GM12878 (cell line): ENCODE data around the gene PPP1R26. TPM values are rescaled to one million over a fixed set of nuclear protein-coding genes. Genes with fewer than 3 reads are reported as not detected.

Experiments used
- ATAC-seq: fragments of 200-7000 bp; cut with Tn5 transposase; 3 replicates; pipeline ENCODE4 v1.9.1; 2020; ENCODE audit warnings: mild to moderate bottlenecking, moderate library complexity
- BruUV-seq: library from RNA; stranded (reverse); fragments of 400-500 nt; replicated peaks from 2 replicates; lab custom pipeline; 2021; lab: Mats Ljungman, UMichigan
- CTCF ChIA-PET: fragments of 300-600 bp; sonication (Branson Sonifier 250); formaldehyde crosslinking; extraction: SDS; loops from one replicate; lab custom pipeline; 2021; ENCODE audit warnings: inconsistent platforms; lab: Yijun Ruan, JAX
- POLR2A ChIA-PET: fragments of 350-600 bp; formaldehyde crosslinking; extraction: SDS; loops from one replicate; lab custom pipeline; 2021; ENCODE audit warnings: inconsistent platforms; lab: Charles Lee
- RAD21 ChIA-PET: fragments of 300-600 bp; sonication (Branson Sonifier 250); formaldehyde crosslinking; loops from one replicate; lab custom pipeline; 2023; ENCODE audit warnings: antibody characterized with exemption; ENCODE audit not compliant: unreplicated experiment; lab: Charles Lee
- SMC1A ChIA-PET: fragments of 300-600 bp; sonication (Branson Sonifier 250); formaldehyde crosslinking; loops from one replicate; lab custom pipeline; 2023; ENCODE audit not compliant: unreplicated experiment, uncharacterized antibody; lab: Charles Lee
- DNase-seq: peaks from one replicate; pipeline ENCODE4 v3.0.0-alpha.2; 2011; ENCODE audit warnings: low read depth, low spot score
- FAIRE-seq: peaks from 3 replicates; lab custom pipeline; 2011; peaks lifted over from hg19 to GRCh38; lab: Jason Lieb, UNC
- H2AFZ ChIP-seq: 2 replicates; pipeline ENCODE4 v1.6.0; 2011; ENCODE audit warnings: low read depth, low read length, control low read depth; ENCODE audit not compliant: control insufficient read depth
- H3K27ac ChIP-seq: 2 replicates; pipeline ENCODE4 v1.5.1; 2011; ENCODE audit warnings: control low read depth; ENCODE audit not compliant: control insufficient read depth, insufficient read depth
- H3K27me3 ChIP-seq, 2 experiments: replicated peaks in 1 of 2; 2 replicates each; pipeline versions ENCODE4 v1.6.0 to v1.6.1; 2011; ENCODE audit warnings: low read length in 1 of 2; ENCODE audit not compliant: control insufficient read depth in 2 of 2, insufficient read depth in 2 of 2
- H3K36me3 ChIP-seq, 2 experiments: 2 replicates each; pipeline ENCODE4 v1.5.1; 2011; ENCODE audit warnings: low read length in 1 of 2; ENCODE audit not compliant: control insufficient read depth in 2 of 2, insufficient read depth in 2 of 2
- H3K4me1 ChIP-seq: 2 replicates; pipeline ENCODE4 v1.6.1; 2011; ENCODE audit warnings: mild to moderate bottlenecking, low read length, moderate library complexity, mixed read lengths; ENCODE audit not compliant: control insufficient read depth, insufficient read depth
- H3K4me2 ChIP-seq: 2 replicates; pipeline ENCODE4 v1.6.0; 2011; ENCODE audit warnings: control low read depth; ENCODE audit not compliant: control insufficient read depth, insufficient read depth
- H3K4me3 ChIP-seq: fragments of 200-600 bp; sonication (generic); 2 replicates; pipeline ENCODE4 v1.5.1; 2016
- H3K79me2 ChIP-seq: 2 replicates; pipeline ENCODE4 v1.6.0; 2011; ENCODE audit warnings: low read length; ENCODE audit not compliant: control insufficient read depth, insufficient read depth
- H3K9ac ChIP-seq: 2 replicates; pipeline ENCODE4 v1.8.0; 2011; ENCODE audit warnings: low read length, control low read depth, mixed read lengths; ENCODE audit not compliant: control insufficient read depth, insufficient read depth
- H3K9me3 ChIP-seq: replicated peaks from 3 replicates; pipeline ENCODE4 v1.5.1; 2011; ENCODE audit warnings: mild to moderate bottlenecking, low read length; ENCODE audit not compliant: control insufficient read depth, insufficient read depth
- H4K20me1 ChIP-seq: 2 replicates; pipeline ENCODE4 v1.6.0; 2011; ENCODE audit not compliant: control insufficient read depth, insufficient read depth
- CREB1 ChIP-seq: IDR thresholded peaks from 2 replicates; pipeline ENCODE4 v1.6.1; 2012; ENCODE audit warnings: low read depth, mild to moderate bottlenecking, inconsistent platforms
- EGR1 ChIP-seq, 2 experiments: IDR thresholded peaks; 1 replicate in 1 of 2; 2 replicates in 1 of 2; pipeline ENCODE4 v1.6.1; 2011 to 2012; ENCODE audit warnings: low read depth in 2 of 2, low read length in 2 of 2, borderline replicate concordance in 1 of 2, mild to moderate bottlenecking in 1 of 2, moderate library complexity in 1 of 2
- GATAD2B ChIP-seq: fragments of 450-650 bp; conservative IDR thresholded peaks from 2 replicates; pipeline ENCODE4 v1.6.1; 2017; ENCODE audit warnings: low read depth, mild to moderate bottlenecking, moderate library complexity
- HDAC6 ChIP-seq: fragments of 200-600 bp; sonication (generic); IDR thresholded peaks from one replicate; pipeline ENCODE4 v1.8.0; 2017; ENCODE audit warnings: antibody characterized with exemption; ENCODE audit not compliant: unreplicated experiment
- HDGF ChIP-seq: fragments of 450-650 bp; IDR thresholded peaks from 2 replicates; pipeline ENCODE4 v1.6.1; 2016; ENCODE audit warnings: antibody characterized with exemption
- NFYB ChIP-seq: IDR thresholded peaks from 2 replicates; pipeline ENCODE4 v1.6.1; 2011; ENCODE audit warnings: low read depth, mild to moderate bottlenecking, low read length, improper control_type of control experiment, moderate library complexity; ENCODE audit not compliant: insufficient read depth
- NRF1 ChIP-seq: conservative IDR thresholded peaks from 2 replicates; pipeline ENCODE4 v1.6.1; 2011; ENCODE audit warnings: mild to moderate bottlenecking, low read depth, low read length, improper control_type of control experiment
- POU2F2 ChIP-seq: IDR thresholded peaks from 3 replicates; pipeline ENCODE4 v1.6.1; 2011; ENCODE audit warnings: low read depth, mild to moderate bottlenecking, low read length, borderline replicate concordance
- SMAD5 ChIP-seq: IDR thresholded peaks from 2 replicates; pipeline ENCODE4 v1.6.1; 2016; ENCODE audit warnings: antibody characterized with exemption, low read depth
- SUPT20H ChIP-seq: IDR thresholded peaks from 2 replicates; pipeline ENCODE4 v1.6.1; 2011; ENCODE audit warnings: low read depth, mild to moderate bottlenecking, low read length, moderate library complexity, borderline replicate concordance; ENCODE audit not compliant: control insufficient read depth
- YBX1 ChIP-seq: fragments of 450-650 bp; IDR thresholded peaks from 2 replicates; pipeline ENCODE4 v1.6.1; 2016; ENCODE audit warnings: antibody characterized with exemption
- ZNF622 ChIP-seq: fragments of 450-650 bp; IDR thresholded peaks from 2 replicates; pipeline ENCODE4 v1.6.1; 2017; ENCODE audit warnings: mild to moderate bottlenecking, inconsistent platforms
- WGBS: methylation state at CpG from one replicate; pipeline ENCODE4 v1.1.6; 2016; ENCODE audit warnings: low lambda C conversion rate; ENCODE audit not compliant: insufficient replicate concordance, insufficient coverage; ENCODE audit errors: missing lambda C conversion rate; 5-methylcytosine and 5-hydroxymethylcytosine counted together
- in situ Hi-C: fragments of 300-500 bp; cut with MboI; formaldehyde crosslinking; loops from 9 replicates; pipeline ENCODE4 v1.14.3; 2018; ENCODE audit warnings: mixed read lengths
- intact Hi-C: fragments of 100-400 bp; cut with micrococcal nuclease; formaldehyde crosslinking; loops from one replicate; pipeline ENCODE4 v1.14.2; 2022; ENCODE audit not compliant: unreplicated experiment
- polyA plus RNA-seq, 11 experiments: library from polyadenylated mRNA; depleted of rRNA in 4 of 11; unstranded in 6 of 11; stranded (reverse) in 5 of 11; fragments of >200 nt; fragmentation: Nextera tagmentation in 4 of 11; fragmentation: Illumina TruSeq in 1 of 11; extraction: Ambion mirVana in 4 of 11; extraction: Trizol in 1 of 11; gene quantifications; 1 replicate in 1 of 11; 2 replicates in 10 of 11; pipeline versions ENCODE4 v1.2.1 to v1.2.3, GENCODE V29; 2011 to 2016; ENCODE audit warnings: inconsistent platforms in 2 of 11, missing spikeins in 2 of 11, low read depth in 1 of 11
- total RNA-seq, 4 experiments: library from RNA; depleted of rRNA in 3 of 4; stranded (reverse); fragments of >200 nt in 3 of 4; fragmentation: Illumina TruSeq in 1 of 4; extraction: Trizol in 1 of 4; gene quantifications; 2 replicates each; pipeline versions ENCODE4 v1.2.1 to v1.2.3, GENCODE V29; 2013 to 2021
- TF ChIP-seq, protein P1 (sequence below): fragments of 450-650 bp; formaldehyde crosslinking; IDR thresholded peaks from 2 replicates; pipeline ENCODE4 v1.5.0; 2022; ENCODE audit warnings: mild to moderate bottlenecking, missing genetic modification characterization
- TF ChIP-seq, protein P2 (sequence below): fragments of 450-650 bp; IDR thresholded peaks from 2 replicates; pipeline ENCODE4 v1.6.1; 2016; ENCODE audit warnings: mild to moderate bottlenecking, moderate library complexity, borderline replicate concordance

PPP1R26 gene
- total and polyA plus RNA-seq, 10 of the 15 experiments (the other 5 are each of a cell fraction or from before 2014, with no cell fraction given): 0.02 to 1.9 (median 0.18) TPM

DNA sequence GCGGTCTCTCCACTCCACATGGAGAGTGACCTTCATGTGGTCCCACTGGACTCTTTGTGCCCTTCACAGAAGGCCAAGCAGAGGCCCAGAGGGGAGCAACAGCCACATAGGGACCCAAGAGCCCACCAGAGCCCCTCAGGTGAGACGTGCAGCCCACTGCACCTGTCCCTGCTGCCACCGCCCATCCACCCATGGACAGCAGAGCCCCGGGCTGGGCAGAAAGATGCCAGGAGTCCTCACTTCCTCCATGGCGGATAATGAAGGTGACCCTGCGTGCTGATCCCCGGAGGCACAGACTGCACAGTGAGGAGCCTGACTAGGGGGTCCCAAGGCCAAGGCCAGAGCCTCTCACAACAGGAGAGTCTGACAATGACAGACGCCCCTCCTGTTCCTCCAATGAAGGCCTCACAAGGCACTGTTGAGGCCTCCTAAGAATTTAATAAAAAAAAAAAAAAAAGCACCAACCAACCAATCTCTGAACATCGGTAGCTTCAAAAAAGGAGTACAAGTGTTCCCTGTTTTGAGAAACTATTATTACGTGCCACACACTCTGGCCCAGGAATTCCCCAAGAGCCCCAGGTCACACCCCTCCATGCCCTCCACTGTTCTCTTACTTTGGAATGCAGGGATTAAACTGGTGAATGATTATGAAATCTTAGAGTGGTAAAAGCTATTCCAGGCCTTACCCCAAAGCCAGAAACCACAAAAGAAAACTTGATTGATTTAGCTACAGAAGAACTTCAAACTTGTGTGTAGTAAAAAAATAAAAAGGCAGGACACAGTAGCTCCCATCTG, 2.8 kb upstream of the PPP1R26 start (continued):
- TF ChIP-seq GATAD2B: no peak
- no peak for TF ChIP-seq CREB1
- TF ChIP-seq HDGF: no peak
- no peak for TF ChIP-seq POU2F2
- no peak for TF ChIP-seq ZNF622

DNA sequence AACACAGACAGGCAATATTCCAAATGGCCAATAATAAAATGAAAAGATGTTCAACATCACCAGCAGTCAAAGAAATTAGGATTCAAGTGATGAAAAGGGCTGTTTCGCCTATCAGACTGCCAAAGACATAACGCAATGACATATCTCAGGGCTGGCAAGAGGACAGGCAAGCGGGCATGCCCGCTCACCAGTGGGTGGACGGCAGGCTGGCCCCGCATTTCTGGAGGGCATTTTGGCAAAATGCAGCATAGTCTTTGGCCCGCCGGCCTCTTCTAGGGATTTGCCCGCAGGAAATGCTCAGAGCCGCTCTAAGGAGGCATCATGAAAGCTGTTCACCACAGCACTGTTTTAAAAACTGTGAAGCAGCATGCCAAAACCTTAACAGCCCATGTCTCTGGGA, 1.4 kb upstream of the PPP1R26 start:
- in situ Hi-C loops: no loop called here
- RAD21 ChIA-PET: no interaction called here
- WGBS: 63% methylated on average over 10 of the region's 10 CpGs

More for the DNA sequence above, 1.4 kb upstream of the PPP1R26 start:
- FAIRE-seq (no peak), ATAC-seq (no peak), DNase-seq (no peak)
- no peak overlapping the region for H3K27ac ChIP-seq
- SMC1A ChIA-PET: no interaction called here
- intact Hi-C loops: no loop called here
- no peaks in the 10 kb centered on the region for H4K20me1 ChIP-seq
- H3K9ac ChIP-seq: no peak overlapping the region
- H3K36me3 ChIP-seq: no peaks in the 10 kb centered on the region
- no TSS peak for BruUV-seq
- H3K4me3 ChIP-seq: no peak overlapping the region
- POLR2A ChIA-PET: no interaction called here
- H3K27me3 ChIP-seq: peaks cover 0 to 8% of the 10 kb centered on the region in 2 experiments; a peak in 1 of 4 replicates
- no peaks in the 10 kb centered on the region for H3K79me2 ChIP-seq
- no peak overlapping the region for H2AFZ ChIP-seq
- no peak overlapping the region for H3K4me2 ChIP-seq
- no peaks in the 10 kb centered on the region for H3K9me3 ChIP-seq
- CTCF ChIA-PET: interaction anchor here (1.0 kb wide), 1 partner anchor 26 kb away, joined by 3 read pairs; no protein-coding TSS in a partner anchor
- TF ChIP-seq SMAD5: no peak
- no peak for TF ChIP-seq EGR1 (IDR thresholded peaks at IDR 0.05; ENCODE audit: borderline replicate concordance in 1 of 2, low read depth in 2 of 2, low read length in 2 of 2)
- TF ChIP-seq SUPT20H: no peak
- no peak for TF ChIP-seq NFYB
- TF ChIP-seq, protein P1, sequence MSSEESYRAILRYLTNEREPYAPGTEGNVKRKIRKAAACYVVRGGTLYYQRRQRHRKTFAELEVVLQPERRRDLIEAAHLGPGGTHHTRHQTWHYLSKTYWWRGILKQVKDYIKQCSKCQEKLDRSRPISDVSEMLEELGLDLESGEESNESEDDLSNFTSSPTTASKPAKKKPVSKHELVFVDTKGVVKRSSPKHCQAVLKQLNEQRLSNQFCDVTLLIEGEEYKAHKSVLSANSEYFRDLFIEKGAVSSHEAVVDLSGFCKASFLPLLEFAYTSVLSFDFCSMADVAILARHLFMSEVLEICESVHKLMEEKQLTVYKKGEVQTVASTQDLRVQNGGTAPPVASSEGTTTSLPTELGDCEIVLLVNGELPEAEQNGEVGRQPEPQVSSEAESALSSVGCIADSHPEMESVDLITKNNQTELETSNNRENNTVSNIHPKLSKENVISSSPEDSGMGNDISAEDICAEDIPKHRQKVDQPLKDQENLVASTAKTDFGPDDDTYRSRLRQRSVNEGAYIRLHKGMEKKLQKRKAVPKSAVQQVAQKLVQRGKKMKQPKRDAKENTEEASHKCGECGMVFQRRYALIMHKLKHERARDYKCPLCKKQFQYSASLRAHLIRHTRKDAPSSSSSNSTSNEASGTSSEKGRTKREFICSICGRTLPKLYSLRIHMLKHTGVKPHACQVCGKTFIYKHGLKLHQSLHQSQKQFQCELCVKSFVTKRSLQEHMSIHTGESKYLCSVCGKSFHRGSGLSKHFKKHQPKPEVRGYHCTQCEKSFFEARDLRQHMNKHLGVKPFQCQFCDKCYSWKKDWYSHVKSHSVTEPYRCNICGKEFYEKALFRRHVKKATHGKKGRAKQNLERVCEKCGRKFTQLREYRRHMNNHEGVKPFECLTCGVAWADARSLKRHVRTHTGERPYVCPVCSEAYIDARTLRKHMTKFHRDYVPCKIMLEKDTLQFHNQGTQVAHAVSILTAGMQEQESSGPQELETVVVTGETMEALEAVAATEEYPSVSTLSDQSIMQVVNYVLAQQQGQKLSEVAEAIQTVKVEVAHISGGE: no peak
- TF ChIP-seq, protein P2, sequence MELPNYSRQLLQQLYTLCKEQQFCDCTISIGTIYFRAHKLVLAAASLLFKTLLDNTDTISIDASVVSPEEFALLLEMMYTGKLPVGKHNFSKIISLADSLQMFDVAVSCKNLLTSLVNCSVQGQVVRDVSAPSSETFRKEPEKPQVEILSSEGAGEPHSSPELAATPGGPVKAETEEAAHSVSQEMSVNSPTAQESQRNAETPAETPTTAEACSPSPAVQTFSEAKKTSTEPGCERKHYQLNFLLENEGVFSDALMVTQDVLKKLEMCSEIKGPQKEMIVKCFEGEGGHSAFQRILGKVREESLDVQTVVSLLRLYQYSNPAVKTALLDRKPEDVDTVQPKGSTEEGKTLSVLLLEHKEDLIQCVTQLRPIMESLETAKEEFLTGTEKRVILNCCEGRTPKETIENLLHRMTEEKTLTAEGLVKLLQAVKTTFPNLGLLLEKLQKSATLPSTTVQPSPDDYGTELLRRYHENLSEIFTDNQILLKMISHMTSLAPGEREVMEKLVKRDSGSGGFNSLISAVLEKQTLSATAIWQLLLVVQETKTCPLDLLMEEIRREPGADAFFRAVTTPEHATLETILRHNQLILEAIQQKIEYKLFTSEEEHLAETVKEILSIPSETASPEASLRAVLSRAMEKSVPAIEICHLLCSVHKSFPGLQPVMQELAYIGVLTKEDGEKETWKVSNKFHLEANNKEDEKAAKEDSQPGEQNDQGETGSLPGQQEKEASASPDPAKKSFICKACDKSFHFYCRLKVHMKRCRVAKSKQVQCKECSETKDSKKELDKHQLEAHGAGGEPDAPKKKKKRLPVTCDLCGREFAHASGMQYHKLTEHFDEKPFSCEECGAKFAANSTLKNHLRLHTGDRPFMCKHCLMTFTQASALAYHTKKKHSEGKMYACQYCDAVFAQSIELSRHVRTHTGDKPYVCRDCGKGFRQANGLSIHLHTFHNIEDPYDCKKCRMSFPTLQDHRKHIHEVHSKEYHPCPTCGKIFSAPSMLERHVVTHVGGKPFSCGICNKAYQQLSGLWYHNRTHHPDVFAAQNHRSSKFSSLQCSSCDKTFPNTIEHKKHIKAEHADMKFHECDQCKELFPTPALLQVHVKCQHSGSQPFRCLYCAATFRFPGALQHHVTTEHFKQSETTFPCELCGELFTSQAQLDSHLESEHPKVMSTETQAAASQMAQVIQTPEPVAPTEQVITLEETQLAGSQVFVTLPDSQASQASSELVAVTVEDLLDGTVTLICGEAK: no peak
- no peak for TF ChIP-seq NRF1
- TF ChIP-seq YBX1: no peak
- no peak for TF ChIP-seq HDAC6
- H3K4me1 ChIP-seq: no peaks in the 10 kb centered on the region
